Esophagus squamous epithelium (tissue), 4 donors: ENCODE results near the gene GULP1.

Experiments
- CTCF ChIP-seq, 6 experiments: fragments of 450-650 bp in 4 of 6; fragments of 200-600 bp in 2 of 6; sonication (generic) in 2 of 6; IDR thresholded peaks; one replicate each; pipeline ENCODE4 v1.5.1; 2016 to 2019; ENCODE audit warnings: antibody characterized with exemption in 6 of 6, mild to moderate bottlenecking in 4 of 6, moderate library complexity in 4 of 6
- POLR2A ChIP-seq, 4 donors: fragments of 450-650 bp; IDR thresholded peaks; one replicate each; pipeline ENCODE4 v1.6.1; 2017; ENCODE audit warnings: antibody characterized with exemption in 4 of 4, mild to moderate bottlenecking in 4 of 4, moderate library complexity in 3 of 4

GRCh38 chr2:188345831-188346458 is 54.3 kb downstream of the GULP1 start:
- TF ChIP-seq POLR2A (IDR thresholded peaks at IDR 0.05) (no peak), CTCF (IDR thresholded peaks at IDR 0.05) (no peak)
